Renal cortical epithelial cell (primary cell): Measurements from ENCODE around the gene RSPH1. TPM values are rescaled to one million over a fixed set of nuclear protein-coding genes. Genes with fewer than 3 reads are reported as not detected.

Experiments
- DNase-seq: peaks from one replicate; pipeline ENCODE4 v3.0.0-alpha.2; 2011; ENCODE audit warnings: low read depth
- total RNA-seq: library from RNA; depleted of rRNA; stranded (reverse); fragments of >200 nt; gene quantifications from 2 replicates; pipeline ENCODE4 v1.2.3, GENCODE V29; 2014

RSPH1 gene
- total RNA-seq, 1 donor from 2014 or later, result 3.6 TPM

GRCh38 chr21:42466700-42467099, 29.3 kb downstream of the RSPH1 start:
- no peak for DNase-seq

DNA sequence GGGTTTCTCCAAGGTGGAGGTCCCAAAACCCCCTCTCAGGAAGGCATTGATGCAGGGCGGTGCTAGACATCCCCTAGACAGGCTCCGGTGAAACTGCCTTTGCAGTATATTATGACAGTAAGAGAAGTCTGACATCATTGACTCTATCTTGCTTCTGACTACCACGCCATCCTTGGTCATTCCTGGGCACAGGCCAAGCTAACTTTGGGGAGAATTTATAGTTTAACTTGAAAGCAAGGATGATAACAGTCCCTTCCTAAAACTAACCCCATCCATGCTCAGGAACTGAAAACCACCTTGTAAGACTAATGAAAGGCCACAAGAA, 30.3 kb downstream of the RSPH1 start:
- DNase-seq, result no peak

DNA sequence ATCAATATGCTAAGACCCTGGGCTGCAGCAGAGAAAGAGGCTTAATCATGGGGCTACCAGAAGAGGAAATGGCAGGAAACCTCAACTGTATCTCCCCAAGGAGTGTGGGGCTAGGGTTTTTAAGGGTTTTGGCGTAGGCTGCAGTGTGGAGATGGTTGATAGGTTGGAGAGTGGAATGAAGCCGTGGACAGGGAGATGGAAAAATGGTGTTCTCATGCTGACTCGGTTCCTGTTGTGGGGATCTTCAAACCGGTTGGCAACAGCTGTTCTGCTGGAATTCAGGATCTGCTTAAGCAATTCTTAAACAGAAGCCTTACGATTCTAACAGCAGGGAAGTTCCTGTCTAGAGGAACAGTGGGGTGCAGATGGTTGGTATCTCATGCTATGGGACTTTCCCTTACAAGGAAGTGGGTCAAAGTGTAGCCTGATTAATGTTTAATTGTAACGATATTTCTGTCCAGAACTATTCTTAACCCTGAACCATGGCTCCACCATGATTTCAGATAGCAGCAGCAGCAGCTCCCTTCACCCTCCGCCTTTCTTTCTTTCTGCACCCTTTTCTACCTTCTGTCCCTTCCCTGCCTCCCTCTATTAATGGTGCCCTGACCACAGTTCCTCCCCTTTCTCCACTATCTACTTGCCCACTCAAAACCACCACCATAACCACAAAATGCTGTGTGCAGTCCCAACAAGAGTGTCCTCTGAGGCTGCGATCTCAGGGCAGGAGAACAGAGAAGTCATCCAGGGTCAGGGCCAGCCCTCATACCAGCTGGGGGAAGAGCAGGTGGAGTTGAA, 30.8 kb downstream of the RSPH1 start:
- peak; percentile 66 for DNase-seq

DNA sequence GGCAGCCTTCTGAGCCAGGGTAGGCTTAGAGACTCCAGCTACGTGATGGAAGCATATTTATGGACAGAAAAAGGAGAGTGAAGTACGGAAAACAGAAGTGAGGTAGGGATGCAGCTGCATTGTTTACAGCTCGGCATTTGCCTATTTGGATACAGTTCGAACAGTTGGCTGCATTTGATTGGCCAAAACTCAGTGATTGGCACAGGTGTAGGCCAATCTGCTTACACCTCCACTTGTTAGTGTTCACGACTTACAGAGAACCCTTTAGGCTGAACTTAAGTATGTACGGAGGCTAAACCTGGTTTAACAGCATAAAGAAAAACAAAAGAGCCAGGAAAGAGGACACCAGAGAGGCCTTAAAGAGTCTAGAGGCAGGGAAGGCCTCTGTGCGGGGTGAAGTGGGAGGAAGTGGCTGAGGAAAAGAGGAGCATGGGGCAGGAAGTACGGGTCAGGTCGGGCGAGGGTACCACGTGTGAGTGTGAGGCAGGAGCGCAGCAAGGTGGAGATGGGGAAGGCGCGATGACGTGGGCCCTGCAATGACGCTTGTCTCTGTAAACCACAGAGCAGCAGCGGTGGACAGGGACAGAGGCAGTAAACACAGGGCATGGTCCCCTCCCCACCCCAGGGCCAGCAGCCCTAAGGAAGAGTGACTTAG, 32.0 kb downstream of the RSPH1 start:
- DNase-seq, result no peak

GRCh38 chr21:42461881-42462877, 33.8 kb downstream of the RSPH1 start:
- peak; percentile 99 for DNase-seq

DNA sequence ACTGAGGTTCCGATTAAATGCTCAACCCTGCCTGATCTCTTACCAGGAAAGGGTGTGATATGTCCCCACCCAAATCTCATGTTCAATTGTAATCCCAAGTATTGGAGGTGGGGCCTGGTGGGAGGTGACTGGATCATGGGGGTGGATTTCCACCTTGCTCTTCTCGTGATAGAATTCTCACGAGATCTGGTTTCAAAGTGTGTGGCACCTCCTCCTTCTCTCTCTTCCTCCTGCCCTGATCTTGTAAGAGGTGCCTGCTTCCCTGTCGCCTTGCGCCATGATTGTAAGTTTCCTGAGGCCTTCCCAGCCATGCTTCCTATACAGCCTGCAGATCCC, 34.9 kb downstream of the RSPH1 start:
- DNase-seq, result no peak

DNA sequence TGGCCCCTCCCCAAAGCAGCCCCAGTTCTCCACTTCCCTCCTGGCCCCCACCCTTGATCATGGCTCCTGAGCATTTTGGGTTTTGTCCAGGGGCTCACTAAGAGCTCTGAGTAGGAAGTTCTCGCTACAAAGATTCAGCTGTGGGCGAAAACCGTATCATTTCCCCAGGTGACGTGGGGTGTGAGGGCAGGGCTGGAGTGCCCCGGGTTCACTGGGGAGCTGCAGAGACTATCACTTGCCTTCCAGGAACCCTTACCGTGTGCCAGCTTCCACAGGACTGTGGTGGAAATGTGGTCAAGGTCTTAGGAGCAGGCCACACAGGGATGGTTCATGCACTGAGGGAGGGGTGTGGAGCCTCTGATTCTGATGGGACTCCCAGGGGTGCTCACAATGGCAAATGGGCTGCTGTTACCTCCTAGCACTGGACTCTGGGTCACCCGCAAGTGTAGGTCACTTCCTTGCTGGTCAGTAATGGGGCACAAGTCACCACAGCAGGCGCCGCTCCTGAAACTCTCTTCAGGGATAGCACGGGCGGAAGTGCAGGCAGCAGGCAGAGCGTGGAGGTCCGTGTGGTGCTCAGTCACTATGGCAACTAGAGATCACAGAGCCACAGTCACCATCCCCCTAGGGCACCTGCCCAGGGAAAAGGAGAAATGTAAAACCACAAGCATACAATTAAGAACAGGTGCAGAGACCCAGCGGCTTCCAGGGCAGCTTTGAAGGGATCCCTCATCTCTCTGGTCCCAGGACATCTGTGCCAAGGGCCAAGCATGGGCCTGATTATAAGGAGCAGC, 35.4 kb downstream of the RSPH1 start:
- DNase-seq, result peak; percentile 70

DNA sequence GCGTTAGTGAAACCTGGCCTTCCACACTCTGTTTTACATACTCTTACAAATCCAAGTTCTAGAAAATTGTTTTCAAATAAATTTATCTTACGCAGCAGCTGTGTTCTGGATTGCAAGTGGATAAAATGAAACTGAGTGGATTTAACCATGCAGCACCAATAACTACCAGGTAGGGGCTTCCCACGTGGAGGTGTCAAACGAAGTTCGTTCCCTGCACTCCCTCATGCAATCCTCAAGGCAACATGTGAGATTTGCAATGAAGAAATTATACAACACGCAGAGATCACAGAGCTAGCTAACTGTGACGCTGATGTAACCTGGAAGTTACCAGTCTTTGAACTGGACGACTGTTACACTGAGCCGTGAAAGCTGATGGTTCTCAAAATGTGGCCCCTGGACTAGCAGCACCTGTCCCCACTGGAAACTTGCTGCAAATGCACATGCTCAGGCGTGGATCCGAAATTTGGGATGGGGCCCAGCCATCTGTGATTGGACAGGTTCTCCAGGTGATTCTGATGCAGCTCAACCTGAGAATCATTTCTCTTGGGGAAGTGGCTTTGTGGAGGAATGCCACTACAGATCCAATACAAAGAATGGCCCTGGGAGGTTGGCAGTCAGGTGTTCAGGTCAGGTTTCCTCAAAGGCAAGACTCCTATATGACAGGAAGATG, 36.3 kb downstream of the RSPH1 start:
- no peak for DNase-seq

DNA sequence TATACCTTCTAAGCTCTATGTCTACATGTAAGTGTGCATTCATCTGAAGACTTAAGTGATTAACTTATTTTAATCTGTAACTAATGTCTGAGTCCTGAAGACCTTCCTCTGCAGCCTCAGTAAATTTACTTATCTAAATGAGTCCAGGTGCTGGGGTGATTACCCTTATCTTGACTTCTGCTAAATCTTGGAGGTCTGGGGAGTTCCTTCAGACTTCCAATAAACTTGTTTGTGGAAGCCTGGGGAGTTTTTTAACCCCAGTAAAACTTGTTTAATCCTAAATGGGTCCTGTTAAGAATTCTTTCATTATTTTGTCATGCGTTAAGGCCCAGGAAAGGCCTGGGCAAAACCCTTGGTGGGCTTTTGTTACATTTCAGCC, 37.0 kb downstream of the RSPH1 start:
- no peak for DNase-seq

DNA sequence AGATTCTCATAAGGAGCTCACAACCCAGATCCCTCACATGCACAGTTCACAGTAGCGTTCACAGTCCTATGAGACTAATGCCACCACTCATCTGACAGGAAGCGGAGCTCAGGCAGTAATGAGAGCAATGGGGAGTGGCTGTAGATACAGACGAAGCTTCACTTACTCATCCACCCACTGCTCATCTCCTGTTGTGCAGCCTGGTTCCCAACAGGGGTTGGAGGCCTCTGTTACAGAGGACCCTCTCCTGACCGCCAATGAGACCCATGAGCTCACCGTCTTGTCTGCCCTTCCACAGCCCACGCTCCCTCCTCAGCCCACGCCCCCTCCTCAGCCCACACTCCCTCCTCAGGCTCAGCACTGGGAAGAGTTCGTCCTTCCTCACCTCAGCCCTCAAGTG, 39.6 kb downstream of the RSPH1 start:
- no peak for DNase-seq

DNA sequence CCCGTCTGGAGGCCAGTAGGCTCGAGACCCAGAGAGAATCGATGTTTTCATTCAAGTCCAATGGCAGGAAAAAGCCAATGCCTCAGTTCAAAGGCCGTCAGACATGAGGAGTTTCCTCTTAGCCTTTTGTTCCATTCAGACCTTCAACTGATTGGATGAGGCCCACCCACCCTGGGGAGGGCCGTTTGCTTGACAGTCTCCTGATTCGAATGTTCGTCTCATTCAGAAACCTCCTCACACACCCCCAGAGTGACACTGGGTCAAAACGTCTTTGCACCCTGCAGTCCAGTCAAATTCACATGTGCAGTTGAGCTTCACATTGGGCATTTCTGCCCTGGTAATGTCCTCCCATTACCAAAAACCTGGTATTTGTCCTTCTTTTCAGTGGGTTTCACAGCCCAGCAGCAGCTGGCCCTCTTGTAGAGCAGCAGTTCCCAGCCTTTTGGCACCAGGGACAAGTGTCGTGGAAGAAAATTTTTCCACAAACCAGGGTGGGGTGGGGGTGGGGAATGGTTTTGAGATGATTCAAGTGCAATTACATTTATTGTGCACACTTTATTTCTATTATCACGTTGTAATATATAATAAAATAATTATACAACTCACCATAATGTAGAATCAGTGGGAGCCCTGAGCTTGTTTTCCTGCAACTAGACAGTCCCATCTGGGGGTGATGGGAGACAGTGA, 40.1 kb downstream of the RSPH1 start:
- DNase-seq, result no peak

DNA sequence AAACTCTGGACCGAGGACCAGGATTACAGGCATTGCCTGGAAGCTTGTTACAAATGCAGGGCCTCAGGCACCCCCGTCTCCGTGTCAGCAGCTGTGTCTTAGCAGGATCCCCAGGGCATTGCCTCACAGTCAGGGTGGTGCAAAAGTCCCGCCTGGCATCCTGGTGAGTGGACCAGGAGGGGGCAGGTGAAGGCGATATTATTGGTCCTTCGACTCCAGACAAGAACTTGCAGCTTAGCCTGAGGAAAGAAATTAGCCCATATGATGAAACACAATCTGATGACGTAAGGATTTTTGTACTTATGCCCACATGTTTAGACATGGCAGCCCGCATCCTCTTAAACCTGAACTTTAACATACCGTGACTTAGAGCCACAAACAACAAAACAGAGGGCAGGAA, 40.8 kb downstream of the RSPH1 start:
- no peak for DNase-seq

GRCh38 chr21:42454786-42455185, 41.2 kb downstream of the RSPH1 start:
- no peak for DNase-seq

DNA sequence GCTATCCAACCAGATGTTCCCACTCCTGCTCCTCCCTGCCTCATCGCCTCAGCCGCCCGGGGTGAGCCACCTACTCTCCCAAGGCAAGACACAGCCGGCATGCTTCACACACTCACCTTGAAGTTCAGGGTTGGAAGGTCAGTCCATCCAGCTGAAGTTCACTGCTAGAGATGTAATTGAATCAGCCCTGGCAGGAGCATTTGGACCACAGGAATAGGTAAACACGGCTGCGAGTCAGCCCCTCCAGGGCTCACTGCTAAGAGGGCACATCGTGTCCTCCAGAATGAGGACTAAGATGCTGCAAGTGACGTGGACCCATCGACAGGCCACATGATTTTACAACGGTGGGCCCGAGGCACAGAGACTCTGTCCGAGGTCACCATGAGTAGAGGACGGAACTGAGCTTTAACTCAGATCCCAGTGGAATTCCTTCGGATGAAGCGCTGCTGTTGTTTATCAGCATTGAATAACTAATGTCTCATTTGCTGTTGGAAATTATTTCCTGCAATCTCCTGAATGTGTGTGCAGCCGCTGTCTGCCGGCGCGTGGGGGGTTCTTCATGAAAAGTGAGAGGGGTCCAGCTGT, 41.9 kb downstream of the RSPH1 start:
- no peak for DNase-seq

DNA sequence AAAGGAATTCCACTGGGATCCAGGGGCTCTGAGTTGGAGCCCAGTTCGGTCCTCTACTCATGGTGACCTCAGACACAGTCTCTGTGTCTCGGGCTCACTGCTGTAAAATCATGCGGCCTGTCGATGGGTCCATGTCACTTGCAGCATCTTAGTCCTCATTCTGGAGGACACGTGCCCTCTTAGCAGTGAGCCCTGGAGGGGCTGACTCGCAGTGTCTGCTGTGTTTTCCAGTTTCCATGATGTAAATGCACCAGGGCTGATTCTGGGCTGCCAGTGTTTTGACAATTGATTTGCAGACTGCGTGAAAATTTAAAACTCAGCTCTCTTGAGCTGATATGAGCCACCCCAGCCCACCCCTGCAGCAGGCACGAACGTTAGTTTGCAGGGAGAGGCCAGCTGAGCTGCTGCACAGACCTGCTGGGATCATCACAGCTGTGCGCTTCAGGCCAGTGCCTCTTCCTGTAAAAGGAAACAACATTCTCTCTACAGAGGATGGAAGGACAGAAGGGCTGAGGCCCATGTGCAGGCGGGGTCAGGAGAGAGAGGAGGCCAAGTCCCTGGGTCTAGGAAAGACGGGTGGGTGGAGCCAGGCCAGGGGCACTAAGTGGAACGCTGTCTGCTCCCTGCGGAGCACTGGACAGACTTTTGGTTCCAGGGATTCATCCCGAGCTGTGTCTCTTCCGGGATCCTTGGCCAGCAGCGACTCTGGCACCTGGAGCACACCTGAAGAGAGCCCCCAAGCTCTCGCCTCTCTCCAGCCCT, 42.6 kb downstream of the RSPH1 start:
- DNase-seq, result no peak

- DNase-seq, result no peak
Measured at GRCh38 chr21:42452401-42453223, 43.4 kb downstream of the RSPH1 start.

GRCh38 chr21:42451941-42452340, 44.1 kb downstream of the RSPH1 start:
- DNase-seq, result no peak

DNA sequence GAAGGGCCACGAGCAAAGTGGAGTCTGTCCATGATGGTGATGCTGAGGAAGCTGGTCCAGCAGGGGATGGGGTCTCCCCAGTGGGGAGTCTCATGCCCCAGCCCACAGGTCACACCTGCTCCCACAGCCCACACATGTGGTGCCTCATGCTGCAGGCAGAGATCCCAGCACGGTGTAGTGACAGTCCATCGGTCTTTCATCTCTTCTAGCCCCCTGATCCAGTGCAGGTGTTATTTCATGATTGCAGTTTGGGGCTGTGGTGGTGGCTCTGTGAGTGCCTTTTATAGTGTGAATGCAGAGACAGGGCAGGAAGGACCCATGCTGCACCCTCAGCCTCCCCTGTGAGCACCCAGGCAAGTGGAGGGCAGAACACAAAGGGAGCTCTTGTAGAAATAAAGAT, 47.3 kb downstream of the RSPH1 start:
- no peak for DNase-seq

GRCh38 chr21:42447732-42448131, 48.3 kb downstream of the RSPH1 start:
- no peak for DNase-seq
